Ectodermal cell (in vitro differentiated cells): Measurements from ENCODE around the gene FREM3.

Experiments used
- H3K27ac ChIP-seq: 2 replicates; pipeline ENCODE4 v1.7.0; 2013; ENCODE audit warnings: mild to moderate bottlenecking, low read depth, low read length; ENCODE audit not compliant: insufficient read depth, poor library complexity, severe bottlenecking
- H3K27me3 ChIP-seq: 2 replicates; pipeline ENCODE4 v1.7.0; 2013; ENCODE audit warnings: mild to moderate bottlenecking, low read length; ENCODE audit not compliant: insufficient read depth, control insufficient read depth, poor library complexity, severe bottlenecking
- H3K36me3 ChIP-seq: one replicate; pipeline ENCODE4 v1.7.0; 2013; ENCODE audit warnings: low read length; ENCODE audit not compliant: control insufficient read depth, insufficient read depth
- H3K4me1 ChIP-seq: one replicate; pipeline ENCODE4 v1.7.0; 2013; ENCODE audit warnings: low read length; ENCODE audit not compliant: control insufficient read depth, insufficient read depth
- H3K4me3 ChIP-seq: 2 replicates; pipeline ENCODE4 v1.7.0; 2013; ENCODE audit warnings: low read depth, low read length, control low read depth; ENCODE audit not compliant: insufficient read depth
- H3K9me3 ChIP-seq: 2 replicates; pipeline ENCODE4 v1.7.0; 2013; ENCODE audit warnings: mild to moderate bottlenecking, low read length, moderate library complexity; ENCODE audit not compliant: control insufficient read depth
- WGBS, 2 experiments: methylation state at CpG; one replicate each; pipeline ENCODE4 v1.1.7; 2013; ENCODE audit warnings: missing lambda C conversion rate in 2 of 2; 5-methylcytosine and 5-hydroxymethylcytosine counted together

FREM3 gene

DNA sequence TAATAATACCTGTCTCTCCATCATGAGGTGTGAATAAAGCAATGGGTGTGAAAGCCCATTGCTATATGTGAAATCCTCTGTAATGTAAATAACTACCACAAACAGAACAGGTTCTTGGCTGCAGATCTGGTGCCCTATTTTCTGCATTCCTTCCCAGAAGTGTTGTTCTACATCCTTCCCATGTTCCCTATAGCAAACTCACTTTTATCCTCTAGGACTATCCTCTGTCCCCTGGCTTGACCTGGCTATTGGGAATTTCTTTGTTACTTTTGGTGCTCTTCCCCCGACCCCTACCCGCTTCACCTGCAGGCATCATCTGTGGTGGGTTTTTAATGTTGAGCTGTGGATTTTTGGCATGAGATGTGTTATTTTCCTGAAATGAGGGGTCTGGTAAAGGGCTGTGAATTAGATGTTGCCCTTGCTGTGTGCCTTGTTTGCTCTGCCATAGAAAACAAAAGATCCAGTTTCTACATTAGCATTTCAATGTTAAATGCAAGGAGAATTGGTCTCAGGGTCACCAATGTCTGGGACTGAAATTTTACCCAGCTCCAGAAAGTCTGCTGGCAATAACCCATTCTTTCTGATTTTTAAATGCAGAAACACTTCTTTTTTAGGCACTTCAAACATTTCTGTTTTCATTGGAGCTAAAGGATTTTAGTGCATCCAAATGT lies 13.6 kb upstream of the FREM3 start:
- Histone ChIP-seq H3K36me3 (no peaks in the 10 kb centered on the region), H3K4me3 (no peak overlapping the region), H3K27ac (no peak overlapping the region), H3K9me3 (no peaks in the 10 kb centered on the region), H3K4me1 (no peaks in the 10 kb centered on the region), H3K27me3 (no peaks in the 10 kb centered on the region)
- WGBS, 2 experiments, result 66 to 72% methylated on average over 2 of the region's 2 CpGs

GRCh38 chr4:143713553-143713952 lies 13.1 kb upstream of the FREM3 start:
- WGBS, 2 experiments, result 81 to 95% methylated on average over 5 of the region's 5 CpGs
- H3K36me3 ChIP-seq, result no peaks in the 10 kb centered on the region

GRCh38 chr4:143712155-143712550 lies 11.7 kb upstream of the FREM3 start:
- no CpG with 5 or more reads among the region's 1 CpG for WGBS, 2 experiments
- no peaks in the 10 kb centered on the region for H3K27me3 ChIP-seq
- no peaks in the 10 kb centered on the region for H3K4me1 ChIP-seq
- H3K27ac ChIP-seq, result no peak overlapping the region
- no peaks in the 10 kb centered on the region for H3K36me3 ChIP-seq
- no peak overlapping the region for H3K4me3 ChIP-seq
- H3K9me3 ChIP-seq, result no peaks in the 10 kb centered on the region

More at GRCh38 chr4:143713553-143713952, 13.1 kb upstream of the FREM3 start:
- H3K4me1 ChIP-seq, result no peaks in the 10 kb centered on the region
- no peak overlapping the region for H3K27ac ChIP-seq
- H3K4me3 ChIP-seq, result no peak overlapping the region
- no peaks in the 10 kb centered on the region for H3K27me3 ChIP-seq
- H3K9me3 ChIP-seq, result no peaks in the 10 kb centered on the region

DNA sequence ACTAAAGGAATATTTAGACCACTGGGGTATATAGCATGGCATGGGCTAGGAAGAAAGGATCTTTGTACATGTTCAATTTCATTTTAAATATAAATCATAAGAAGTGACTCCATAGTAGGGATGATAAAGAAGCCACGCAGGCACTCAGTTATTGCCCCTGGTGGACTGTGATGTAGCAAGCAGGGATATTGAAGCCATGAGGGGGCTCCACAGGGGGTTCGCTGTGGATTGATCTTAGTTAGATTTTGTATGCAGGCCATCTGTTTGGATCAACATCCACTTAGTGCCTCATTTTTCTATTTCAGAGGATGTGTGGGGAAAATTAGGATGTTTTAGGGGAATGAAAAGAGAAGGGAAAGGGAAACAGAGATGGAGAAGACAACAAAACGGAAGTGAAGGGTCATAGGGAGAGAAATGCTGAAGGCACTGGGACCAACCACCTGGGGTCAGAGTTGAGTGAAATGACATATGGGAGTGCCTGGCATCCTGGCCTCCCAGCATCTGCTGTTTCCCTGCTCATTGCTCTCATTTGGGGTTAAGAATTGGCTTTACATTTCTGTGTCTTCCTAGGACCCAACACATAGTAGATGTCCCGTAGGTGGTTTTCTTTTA lies 11.2 kb upstream of the FREM3 start:
- WGBS, 2 experiments, result 67 to 75% methylated on average over 3 to 4 of the region's 4 CpGs
- Histone ChIP-seq H3K36me3 (no peaks in the 10 kb centered on the region), H3K4me1 (no peaks in the 10 kb centered on the region), H3K27ac (no peak overlapping the region), H3K9me3 (no peaks in the 10 kb centered on the region), H3K27me3 (no peaks in the 10 kb centered on the region), H3K4me3 (no peak overlapping the region)

GRCh38 chr4:143701365-143701764 lies 890 bp upstream of the FREM3 start:
- 52 to 53% methylated on average over 5 to 6 of the region's 6 CpGs for WGBS, 2 experiments
- Histone ChIP-seq H3K36me3 (no peaks in the 10 kb centered on the region), H3K9me3 (no peaks in the 10 kb centered on the region), H3K4me3 (no peak overlapping the region), H3K27me3 (peaks cover 60% of the 10 kb centered on the region), H3K27ac (no peak overlapping the region), H3K4me1 (peaks cover 6% of the 10 kb centered on the region)

DNA sequence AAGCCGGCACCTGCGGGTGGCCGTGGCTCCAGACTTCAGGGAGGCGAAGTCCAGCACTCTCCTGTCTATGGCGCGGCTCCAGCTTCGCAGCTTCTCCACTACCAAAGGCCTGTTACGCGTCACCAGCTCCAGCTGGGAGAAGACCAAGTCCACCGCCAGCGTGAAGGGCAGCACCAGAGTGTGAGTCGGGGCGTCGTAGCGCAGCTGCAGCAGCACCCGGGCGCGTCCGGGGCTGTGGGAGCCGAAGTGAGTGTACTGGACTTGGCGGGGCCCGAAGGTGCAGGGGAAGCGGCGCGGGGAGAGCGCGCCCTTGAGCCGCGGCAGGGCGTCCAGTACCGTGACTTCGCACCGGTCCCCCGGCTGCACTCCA lies 444 bp downstream of the FREM3 start:
- Histone ChIP-seq H3K4me3 (peak overlapping the region; percentile 35), H3K36me3 (no peaks in the 10 kb centered on the region), H3K27me3 (peaks cover 60% of the 10 kb centered on the region), H3K4me1 (peaks cover 6% of the 10 kb centered on the region), H3K27ac (no peak overlapping the region), H3K9me3 (no peaks in the 10 kb centered on the region)
- WGBS, 2 experiments, result 7 to 8% methylated on average over 34 of the region's 34 CpGs

GRCh38 chr4:143699331-143700045 lies 987 bp downstream of the FREM3 start:
- Histone ChIP-seq H3K27me3 (peaks cover 60% of the 10 kb centered on the region), H3K36me3 (no peaks in the 10 kb centered on the region), H3K27ac (no peak overlapping the region), H3K4me1 (peaks cover 6% of the 10 kb centered on the region), H3K9me3 (no peaks in the 10 kb centered on the region), H3K4me3 (no peak overlapping the region)
- WGBS, 2 experiments, result 76 to 79% methylated on average over 40 of the region's 40 CpGs

GRCh38 chr4:143693856-143694255 lies 6.6 kb downstream of the FREM3 start:
- peaks cover 11% of the 10 kb centered on the region for H3K27me3 ChIP-seq
- H3K9me3 ChIP-seq, result no peaks in the 10 kb centered on the region
- H3K4me1 ChIP-seq, result no peaks in the 10 kb centered on the region
- 91 to 92% methylated on average over 3 of the region's 4 CpGs for WGBS, 2 experiments
- no peak overlapping the region for H3K4me3 ChIP-seq
- no peak overlapping the region for H3K27ac ChIP-seq
- H3K36me3 ChIP-seq, result no peaks in the 10 kb centered on the region

GRCh38 chr4:143692241-143692640 lies 8.2 kb downstream of the FREM3 start:
- no peak overlapping the region for H3K27ac ChIP-seq
- H3K4me1 ChIP-seq, result no peaks in the 10 kb centered on the region
- H3K36me3 ChIP-seq, result no peaks in the 10 kb centered on the region
- 94 to 100% methylated on average over 1 of the region's 1 CpG for WGBS, 2 experiments
- no peak overlapping the region for H3K4me3 ChIP-seq
- H3K9me3 ChIP-seq, result no peaks in the 10 kb centered on the region
- no peaks in the 10 kb centered on the region for H3K27me3 ChIP-seq

GRCh38 chr4:143679434-143679833 lies 21.0 kb downstream of the FREM3 start:
- no peak overlapping the region for H3K27ac ChIP-seq
- H3K4me1 ChIP-seq, result no peaks in the 10 kb centered on the region
- no peaks in the 10 kb centered on the region for H3K9me3 ChIP-seq
- no peak overlapping the region for H3K4me3 ChIP-seq
- WGBS, 2 experiments, result 81 to 89% methylated on average over 1 of the region's 2 CpGs
- H3K36me3 ChIP-seq, result no peaks in the 10 kb centered on the region
- H3K27me3 ChIP-seq, result no peaks in the 10 kb centered on the region
